HL-60/S4 (cell line): ENCODE results near the gene TTLL8.

Experiments used
- in situ Hi-C: fragments of 300-500 bp; cut with MboI; formaldehyde crosslinking; loops from 2 replicates; pipeline ENCODE4 v1.14.3; 2022; ENCODE audit warnings: low sequenced_read_pairs

Gene TTLL8

DNA sequence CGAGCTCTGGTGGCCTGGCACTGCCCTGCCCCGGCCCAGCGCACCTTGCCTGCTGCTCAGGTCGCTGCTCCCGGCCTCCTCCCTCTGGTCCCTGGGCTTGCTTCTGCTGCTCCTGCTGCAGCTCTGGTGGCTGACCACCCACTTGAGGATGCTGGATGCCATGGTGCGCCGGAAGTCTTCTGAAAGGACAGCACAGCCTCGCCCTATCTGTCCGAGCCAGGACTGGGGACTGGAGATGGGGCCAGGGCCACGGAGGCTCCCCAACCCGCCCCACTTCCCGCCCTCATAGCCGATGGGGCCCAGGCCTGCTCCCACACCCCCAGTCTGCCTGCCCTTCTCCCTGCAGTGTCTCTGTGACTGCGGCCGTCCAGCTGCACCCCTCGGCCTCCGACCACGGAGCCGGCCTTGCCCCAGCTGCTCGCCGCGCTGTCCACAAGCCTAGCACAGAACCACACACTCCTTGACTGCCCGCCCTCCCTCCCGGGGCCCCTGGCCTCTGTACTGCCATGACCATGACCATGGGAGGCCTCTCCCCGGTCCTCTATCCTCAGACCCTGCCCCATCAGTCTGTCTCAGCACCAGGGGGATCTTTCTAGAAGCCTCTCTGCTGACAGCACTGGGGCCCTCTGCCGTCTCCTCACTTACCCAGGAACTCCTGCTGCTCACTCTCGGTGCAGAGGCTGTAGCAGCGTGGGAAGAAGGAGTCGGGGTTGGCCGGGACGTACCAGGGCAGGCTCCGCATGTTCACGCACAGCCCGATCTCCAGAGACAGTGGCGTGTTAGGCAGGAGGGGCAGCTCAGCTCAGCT is 12.7 kb downstream of the TTLL8 start:
- in situ Hi-C loops = no loop called here

DNA sequence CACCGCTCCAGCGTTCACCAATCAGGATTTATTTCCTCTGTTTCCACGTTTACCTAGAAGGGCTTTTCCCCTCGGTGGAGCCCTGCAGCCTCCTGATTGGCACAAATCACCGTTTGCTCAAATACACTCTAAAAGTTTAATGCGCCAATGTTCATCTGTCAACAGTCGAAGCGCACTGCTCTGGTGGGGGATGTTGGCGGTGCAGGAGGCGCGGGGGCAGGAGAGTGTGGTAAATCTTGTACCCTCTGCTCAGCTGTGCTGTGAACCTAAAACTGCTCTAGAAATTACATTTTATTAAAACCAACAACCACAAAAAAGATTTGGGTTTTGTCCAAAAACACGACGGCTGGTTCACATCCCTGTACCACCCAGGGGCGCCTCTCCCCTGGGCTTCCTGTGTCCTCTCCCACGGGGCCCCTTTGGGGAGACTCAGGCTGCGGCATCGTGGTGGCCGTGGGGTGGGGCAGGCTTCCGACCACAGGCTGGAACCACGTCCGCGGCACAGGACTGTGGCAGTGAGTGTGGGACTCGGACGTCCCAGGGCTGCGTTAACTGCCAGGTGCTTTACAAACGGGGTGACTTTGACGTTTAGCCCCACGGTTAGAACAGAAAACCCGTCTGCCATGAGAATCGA is 13.5 kb downstream of the TTLL8 start:
- in situ Hi-C loops = no loop called here

DNA sequence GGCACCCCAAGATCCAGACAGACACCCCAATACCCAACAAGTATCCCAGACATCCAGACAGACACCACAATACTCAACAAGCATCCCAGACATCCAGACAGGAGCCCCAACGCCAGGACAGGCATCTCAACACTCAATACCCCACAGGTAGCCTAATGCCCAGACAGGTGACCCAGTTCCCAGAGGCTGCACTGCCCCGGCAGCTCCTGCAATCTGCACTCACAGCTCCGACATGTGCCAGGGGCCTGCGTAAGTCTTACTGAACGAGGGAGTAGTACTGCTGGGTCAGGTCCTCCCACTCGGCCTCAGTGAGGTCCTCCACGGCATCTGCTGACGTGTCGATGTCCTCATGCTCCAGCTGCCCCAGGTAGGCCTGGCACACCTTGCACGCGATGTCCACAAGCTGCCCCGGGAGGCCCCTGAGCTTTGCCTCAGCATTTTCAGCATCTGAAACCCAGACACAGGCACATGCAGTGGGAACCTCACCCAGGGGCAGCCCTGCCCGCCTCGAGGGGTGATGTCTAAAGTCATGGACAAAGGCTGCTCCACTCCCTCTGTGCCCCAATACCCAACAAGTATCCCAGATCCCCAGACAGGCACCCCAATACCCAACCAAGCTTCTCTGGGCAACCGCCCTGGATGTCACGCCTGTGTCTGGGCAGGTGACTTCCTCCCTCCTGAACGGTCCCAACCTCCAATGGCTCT is 16.6 kb downstream of the TTLL8 start:
- in situ Hi-C loops = no loop called here

DNA sequence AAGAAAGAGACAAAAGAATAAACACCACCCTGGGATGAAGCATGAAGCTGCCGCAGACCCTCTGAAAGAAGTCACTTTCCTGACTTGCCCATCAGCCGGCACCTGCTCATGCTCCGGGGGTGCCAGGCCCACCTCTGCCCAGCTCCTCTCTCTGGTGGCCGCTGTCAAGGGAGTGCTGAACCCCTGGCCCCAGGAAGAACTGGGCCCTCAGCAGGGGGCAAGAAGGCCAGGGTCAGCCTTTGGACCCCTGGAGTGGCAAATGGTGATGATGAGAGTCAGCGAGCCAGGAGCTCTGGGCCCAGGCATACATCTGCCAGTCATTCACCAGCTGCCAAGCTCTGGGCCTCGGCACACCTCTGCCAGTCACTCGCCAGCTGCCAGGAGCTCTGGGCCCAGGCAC is 17.4 kb downstream of the TTLL8 start:
- in situ Hi-C loops = no loop called here

DNA sequence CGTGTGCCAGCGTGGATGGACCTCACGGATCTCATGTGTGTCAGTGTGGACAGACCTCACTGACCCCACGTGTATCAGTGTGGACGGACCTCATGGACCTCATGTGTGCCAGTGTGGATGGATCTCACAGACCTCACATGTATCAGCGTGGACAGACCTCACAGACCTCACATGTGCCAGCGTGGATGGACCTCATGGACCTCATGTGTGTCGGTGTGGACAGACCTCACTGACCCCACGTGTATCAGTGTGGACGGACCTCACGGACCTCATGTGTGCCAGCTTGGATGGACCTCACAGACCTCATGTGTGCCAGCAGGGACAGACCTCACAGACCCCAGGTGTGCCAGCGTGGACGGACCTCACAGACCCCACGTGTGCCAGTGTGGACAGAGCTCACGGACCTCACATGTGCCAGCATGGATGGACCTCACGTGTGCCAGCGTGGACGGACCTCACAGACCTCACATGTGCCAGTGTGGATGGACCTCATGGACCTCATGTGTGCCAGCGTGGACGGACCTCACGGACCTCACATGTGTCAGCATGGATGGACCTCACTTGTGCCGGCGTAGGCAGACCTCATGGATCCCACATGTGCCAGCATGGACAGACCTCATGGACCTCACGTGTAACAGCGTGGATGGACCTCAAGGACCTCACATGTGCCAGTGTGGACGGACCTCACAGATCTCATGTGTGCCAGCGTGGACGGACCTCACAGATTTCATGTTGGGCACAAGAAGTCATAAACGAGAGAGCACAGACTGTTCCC is 18.2 kb downstream of the TTLL8 start:
- in situ Hi-C loops = no loop called here

DNA sequence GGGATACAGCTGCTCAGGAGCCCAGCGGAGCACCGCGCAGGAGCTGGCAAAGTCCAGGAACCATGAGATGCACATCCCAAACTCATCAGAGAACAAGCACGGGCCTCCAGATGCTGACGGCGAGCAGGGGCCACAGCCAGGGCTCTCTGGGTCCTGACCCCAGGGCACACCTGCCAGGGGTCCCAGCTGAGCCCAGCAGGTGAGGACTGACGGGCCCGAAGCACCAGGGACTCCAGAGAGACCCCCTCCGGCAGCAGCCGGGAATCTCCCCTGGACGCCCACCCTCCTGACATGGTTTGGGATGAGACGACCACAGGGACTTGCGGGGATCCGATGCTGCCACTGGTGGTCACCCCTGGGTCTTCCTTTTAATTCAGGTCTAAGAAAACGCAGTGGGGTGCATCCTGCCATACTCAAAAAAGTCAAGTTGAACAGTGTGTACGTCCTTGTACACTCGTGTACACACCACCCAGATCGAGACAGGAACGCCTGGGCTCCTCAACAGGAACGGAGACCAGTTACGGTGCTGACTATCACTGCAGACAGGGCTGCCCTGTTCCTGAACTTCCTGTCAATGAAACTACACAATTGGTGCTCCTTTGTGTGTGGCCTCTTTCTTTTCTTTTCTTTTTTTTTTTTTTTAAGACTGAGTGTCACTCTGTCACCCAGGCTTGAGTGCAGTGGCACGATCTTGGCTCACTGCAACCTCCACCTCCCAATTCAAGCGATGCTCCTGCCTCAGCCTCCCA is 21.9 kb downstream of the TTLL8 start:
- in situ Hi-C loops = no loop called here

DNA sequence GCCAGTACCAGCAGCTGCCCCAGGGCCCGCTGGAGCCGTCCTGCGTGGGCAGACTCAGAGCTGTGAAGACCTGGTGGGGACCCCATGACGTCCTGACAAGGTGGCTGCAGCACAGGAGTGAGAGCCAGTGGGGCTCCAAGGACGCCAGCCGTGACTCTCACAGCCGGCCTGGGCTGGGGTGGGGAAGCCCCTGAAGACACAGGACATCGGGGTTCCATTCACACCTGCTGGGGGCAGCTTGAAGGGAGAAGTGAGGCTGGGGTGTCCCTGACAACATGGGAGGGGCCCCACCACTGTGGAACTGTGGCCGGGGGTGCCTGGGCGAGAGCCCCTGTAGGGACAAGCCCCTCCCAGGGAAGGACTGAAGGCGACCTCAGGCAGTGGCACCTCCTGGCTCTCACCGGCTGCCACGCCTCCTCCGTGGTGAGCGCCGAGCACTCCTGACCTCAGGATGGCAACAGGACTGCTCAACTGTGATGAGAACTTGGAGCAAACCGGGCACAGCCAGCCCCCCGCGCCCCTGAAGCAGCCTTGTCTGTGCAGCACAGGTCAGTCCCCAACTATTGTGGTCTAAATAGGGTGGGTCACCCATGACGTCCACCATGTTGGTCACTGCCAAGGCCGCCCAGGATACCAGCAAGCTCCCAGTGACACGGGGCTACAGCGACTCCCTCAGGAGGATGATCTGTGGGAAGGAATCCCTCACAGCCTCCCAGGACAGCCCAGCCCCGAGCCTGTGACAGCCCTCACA is 22.8 kb downstream of the TTLL8 start:
- in situ Hi-C loops = no loop called here

DNA sequence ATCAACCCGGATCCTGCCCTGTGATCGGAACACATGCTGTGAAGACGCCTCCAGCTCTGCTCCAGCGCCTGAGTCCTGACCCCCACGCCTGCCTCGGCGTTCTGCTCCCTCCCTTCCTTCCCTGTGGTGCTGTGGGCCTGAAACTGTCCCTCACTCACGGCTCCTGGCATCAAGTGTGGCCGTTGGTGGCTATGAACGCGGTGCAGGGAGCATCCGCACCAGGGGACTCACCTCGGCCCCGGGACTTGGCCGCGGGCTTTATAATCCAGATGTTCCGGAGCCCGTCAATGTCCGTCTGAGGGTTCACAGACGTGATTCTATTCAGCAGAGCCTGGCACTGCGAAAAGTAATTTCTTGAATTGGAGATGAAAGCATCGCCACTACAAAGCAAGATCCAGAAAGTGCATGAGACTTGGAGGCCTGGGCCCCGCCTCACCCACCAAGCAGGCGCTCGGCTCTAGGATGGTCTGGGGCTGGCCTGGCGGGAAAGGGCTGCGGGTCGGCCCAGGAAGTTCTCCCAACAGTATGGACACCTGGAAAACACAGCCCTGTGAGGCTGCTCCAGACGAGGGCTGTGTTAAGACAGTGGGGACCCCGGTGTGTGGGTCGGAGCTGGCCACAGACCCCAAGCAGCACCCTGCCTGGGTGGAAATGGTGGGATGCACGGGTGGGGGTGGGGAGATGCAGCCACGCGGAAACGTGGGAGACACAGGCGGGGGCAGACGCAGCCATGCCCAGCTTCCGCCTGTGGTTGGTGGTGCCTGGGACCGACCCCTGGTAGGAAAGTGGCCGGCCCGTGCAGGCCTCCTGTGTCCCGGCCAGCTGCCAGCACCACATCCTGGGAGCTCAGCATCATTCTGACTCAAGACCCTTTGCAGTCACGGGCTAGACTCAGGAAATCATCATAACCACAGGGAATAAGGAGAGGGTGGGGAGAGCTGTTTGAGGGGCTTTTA is 23.7 kb downstream of the TTLL8 start:
- in situ Hi-C loops = loop anchor here (5.0 kb wide), 2 partner anchors 102 to 267 kb away; no protein-coding TSS in a partner anchor

DNA sequence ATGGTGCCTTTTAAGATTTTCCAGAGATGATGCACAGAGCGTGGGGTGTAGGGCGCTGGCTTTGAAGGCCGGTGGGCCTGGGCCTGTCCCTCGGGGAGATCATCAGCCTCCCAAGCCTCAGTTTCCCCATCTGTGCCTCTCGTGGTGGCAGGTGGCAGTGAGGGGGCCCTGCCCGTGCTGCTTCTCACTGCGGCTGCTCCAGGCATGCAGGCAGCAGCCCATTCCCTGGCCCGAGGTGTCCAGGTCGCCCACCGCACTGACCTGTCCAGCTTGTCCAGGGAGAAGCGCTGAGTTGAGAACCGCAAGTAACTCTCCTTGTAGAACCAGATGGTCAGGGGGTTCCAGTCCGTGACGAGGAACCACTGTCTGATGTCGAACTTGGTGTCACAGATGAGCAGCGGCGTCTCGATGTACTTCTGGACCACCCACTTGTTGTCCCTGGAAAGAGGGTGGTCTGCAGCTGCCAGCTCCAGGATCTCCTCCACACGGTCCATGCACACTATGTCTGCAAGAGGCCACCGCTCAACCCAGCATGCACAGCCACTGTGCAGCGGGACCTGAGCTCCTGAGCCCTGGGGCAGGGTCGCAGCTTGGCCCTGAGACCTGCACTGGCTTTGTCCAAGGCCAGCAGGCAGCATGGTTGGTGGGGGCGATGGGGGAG is 25.0 kb downstream of the TTLL8 start:
- in situ Hi-C loops = loop anchor here (5.0 kb wide), 2 partner anchors 101 to 266 kb away; no protein-coding TSS in a partner anchor

DNA sequence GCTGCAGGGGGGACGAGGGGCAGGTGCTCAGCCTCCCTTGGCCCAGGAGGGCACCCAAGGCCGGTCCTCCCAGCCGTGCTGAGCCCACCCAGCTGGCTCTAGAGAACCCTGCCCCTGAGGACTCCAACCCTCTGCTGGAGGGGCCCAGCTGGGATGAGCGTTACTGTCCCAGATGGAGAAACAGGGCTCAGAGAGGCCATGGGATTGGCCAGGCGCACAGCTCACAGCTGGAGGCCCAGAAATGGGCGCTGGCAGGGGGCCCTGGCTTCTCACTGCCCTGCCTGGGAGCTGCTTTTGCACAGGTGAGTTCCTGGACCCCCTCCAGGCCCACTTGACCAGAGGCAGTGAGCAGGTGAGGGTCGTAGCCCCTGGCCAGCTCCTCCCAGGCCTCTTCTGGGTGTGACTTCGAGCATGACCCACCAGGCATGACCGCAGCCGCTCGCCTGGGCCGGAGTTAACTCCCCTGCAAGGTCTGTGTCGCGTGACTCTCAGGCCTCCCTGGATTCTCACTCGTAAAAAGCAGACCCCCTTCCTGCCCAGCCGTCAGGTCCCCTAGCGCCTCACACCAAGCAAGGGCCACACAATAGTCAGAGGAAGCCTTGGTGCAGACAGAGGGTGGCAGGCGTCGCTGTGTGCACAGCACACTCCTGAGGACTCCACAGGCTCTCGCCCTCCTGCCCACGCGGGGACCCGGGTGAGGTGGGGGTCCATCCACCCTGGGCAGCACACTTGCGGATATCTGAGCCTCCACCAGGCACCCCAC is 25.8 kb downstream of the TTLL8 start:
- in situ Hi-C loops = loop anchor here (5.0 kb wide), 2 partner anchors 100 to 265 kb away; no protein-coding TSS in a partner anchor

DNA sequence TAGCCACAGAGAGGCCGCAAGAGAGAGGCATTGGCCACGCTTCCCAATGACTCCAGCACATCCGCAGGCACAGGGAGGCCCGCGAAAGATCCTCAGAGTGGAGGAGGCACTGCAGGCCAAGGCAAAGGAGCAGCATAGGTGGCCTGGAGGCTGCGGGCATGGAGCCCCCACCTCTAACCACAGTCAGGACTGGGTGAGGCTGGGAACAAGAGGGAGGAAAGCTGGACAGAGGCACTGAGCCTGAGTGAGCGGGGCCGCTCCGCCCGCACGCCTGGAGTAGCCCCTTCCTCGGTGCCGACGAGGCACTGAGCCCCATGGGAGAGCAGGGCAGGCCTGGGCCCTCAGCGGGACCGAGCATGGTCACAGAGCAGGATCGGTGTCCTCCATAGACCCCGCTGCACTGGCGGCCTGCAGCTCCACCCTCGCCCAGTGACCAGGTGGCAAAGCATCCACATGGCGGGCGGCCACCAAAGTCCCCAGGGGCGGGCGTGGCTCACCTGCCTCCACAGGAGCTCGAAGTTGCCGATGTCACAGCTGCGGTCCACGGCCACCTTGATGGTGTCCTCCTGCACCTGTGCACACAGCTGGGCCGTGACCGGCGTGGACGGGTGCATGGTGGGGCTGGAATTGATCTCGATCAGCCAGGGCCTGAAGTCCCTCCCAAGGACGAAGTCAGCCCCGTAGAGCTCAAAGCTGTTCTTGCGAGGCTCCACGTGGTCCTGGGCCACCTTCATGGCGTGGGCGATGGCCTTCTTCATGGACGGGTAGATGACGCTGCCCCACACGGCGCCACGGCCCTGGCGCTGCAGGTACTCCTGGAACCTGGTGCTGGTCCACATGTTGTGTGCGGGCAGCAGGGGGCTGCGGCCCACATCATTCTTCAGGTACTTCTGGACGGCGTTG is 26.7 kb downstream of the TTLL8 start:
- in situ Hi-C loops = loop anchor here (5.0 kb wide), 2 partner anchors 99 to 264 kb away; no protein-coding TSS in a partner anchor

DNA sequence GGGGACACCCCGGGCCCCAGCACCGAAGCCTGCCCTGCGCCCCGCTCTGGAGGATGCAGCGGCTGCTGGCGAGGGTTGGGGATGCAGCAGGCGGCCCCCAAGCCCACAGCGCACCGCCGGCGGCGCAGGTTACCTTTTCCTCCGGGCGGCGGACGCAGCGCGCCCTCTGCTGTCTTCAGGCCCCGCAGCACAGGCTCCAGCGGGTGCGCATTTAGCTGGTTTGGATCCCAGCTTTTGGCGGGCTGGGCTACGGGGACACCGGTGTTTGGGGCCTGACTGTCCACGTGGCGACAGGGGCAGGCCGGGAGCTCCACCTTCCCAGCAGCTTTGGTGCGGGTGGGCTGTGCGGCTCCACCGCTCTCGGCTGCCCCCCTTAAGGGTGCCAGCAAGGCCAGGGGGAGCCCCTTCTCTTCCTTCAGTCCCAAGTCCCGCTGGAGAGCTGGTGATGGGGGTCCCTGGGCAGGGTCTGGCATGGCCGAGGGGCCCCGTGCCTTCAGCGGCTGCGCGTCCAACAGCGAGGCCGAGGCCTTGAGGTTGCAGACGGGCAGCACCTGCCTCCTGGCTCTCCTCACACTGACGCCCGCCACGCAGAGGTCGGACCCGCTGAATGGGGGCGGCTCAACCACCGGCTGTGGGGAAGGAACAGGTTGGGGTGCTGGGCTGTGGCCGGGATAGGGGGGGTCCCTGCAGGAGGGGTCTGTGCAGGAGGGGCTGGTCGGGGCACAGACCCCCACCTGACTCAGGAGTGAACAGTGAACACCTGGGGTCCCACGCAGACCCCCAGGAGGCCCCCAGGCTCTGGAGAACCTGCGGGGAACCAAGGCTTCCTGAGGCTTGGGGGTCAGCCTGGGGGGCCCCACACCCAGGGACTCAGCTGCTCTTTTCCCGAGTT is 27.6 kb downstream of the TTLL8 start:
- in situ Hi-C loops = loop anchor here (5.0 kb wide), 2 partner anchors 98 to 263 kb away; no protein-coding TSS in a partner anchor

DNA sequence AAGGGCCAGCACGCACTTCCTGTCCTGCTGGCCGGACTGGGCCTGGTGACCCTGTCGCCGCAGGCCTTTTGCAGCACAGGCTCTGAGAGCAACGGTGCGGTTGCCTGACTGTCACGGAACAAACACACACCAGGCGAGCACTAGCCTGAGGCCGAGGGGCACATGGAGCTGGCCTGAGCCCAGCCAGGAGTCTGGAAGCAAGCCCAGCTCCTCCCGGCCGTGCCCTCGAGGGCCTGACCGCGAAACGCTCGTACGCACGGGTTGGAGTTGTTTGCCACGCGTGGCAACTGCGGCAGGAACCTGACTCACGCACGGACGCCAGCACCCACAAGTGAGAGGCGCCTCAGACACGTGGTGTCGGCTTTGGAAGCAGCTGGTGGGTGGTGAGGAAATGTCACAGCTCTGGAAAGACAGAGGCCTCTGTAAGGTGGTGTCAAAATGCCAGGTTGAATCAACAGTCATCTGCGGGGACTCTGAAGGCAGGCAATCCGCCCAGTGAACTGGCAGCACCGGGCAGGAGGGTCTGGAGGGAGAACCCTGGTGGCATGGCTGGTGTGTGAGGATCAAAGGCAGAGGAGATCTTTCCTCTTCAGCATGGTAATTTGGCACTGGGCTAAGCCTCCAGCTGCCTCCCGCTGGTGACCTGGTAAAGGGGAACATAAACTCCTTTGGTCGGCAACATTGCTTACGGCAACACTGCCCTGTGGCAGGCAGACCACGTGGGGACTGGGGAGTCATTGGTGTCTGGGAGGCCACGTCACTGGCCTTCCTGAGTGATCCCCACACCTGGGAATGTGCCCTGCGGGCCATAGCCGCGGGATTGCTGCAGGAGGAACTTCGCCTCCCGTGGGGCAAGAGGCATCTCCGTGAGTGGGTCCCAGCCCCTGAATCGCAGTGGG is 30.2 kb downstream of the TTLL8 start:
- in situ Hi-C loops = no loop called here

DNA sequence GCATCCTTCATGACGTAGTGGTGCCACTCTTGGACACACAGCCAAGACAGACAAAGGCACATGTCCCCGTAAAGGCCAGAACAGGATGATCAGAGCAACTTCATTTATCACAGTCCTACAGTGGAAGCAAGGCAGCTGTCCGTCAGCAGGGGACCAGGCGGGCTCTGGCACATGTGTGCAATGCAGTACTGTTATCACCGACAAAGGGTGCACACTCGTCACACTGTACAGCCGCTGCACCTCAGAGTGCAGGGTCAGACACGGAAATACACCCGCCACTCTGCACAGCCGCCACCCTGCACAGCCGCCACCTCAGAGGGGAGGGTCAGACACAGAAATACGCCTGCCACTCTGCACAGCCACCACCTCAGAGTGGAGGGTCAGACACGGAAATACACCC is 32.1 kb downstream of the TTLL8 start:
- in situ Hi-C loops = no loop called here
